GM19467 (cell line): ENCODE results near the gene RIBC2.
"Not testable (repeated sequence)": the region's sequence is repeated elsewhere in the genome, so short reads cannot be mapped to it uniquely, and the experiment has no call there.

ENCODE experiments used
- ATAC-seq: cut with Tn5 transposase; IDR thresholded peaks from one replicate; pipeline ENCODE4 v1.9.1; 2021; ENCODE audit warnings: mild to moderate bottlenecking, moderate library complexity; ENCODE audit not compliant: unreplicated experiment

Gene RIBC2

DNA sequence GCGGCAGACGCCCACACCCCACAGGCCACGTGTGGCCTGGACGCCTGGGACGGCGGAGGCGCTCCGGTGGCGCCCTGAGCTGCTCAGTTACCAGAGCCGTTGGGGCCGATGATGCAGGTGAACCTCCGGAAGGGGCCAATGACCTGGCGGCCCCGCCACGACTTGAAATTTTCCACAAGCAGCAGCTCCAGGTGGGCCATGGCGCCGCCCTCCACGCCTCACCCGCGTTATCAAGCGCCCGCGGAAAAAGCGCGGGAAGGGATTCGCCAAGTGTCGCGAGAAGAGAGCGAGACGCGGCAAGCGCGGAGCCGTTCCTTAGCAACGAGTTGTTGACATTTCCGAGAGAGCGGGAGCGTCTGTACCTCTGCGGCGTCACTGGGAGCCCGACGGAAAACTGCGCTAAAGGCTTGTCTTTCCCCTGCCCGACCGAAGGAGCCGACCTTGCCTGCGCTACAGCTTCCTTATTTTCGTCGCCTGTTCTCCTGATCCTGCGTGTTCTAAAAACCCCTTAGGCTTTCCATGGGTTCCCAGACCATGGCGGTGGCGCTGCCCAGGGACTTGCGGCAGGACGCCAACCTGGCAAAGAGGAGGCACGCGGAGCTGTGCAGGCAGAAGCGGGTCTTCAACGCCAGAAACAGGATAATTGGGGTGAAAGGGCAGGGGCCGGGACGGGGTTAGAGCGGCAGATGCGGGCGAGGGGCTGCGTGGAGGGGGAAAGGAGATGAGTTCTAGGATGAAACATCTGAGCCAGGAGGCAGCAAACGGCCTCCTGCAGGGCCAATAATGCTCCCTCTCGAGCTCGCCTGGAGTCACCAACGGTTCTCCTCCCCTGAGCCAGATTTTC, at the start of gene RIBC2, which contains the start of gene SMC1B:
Gene RIBC2 (plus strand): TSS at position 326 of the 844 bp plus-strand sequence. CDS start 194 bp downstream, at position 520.
Gene SMC1B (minus strand): TSS at position 232 of the 844 bp plus-strand sequence. CDS start 32 bp downstream, at position 200.
- ATAC-seq: no peak

- ATAC-seq: no peak
Measured at GRCh38 chr22:45366713-45367112, 46.8 kb upstream of the RIBC2 start.

DNA sequence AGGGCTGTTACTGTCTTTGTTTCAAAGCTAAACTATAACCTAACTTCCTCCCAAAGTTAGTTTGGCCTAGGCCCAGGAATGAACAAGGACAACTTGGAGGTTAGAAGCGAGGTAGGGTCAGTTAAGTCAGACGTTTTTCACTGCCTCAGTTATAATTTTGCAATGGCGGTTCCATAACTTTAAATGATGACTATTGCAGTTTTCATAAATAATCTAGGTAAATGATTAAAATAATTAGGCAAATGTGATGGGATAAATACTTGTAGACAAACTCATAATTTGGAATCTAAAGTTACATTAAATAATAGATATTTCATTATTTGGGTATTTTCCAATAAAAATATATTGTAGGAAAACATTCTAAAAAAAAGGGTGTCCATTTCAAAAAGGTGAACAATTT, 39.9 kb upstream of the RIBC2 start:
- not testable (repeated sequence) for ATAC-seq

GRCh38 chr22:45376009-45376408, 37.5 kb upstream of the RIBC2 start:
- ATAC-seq: no peak

- ATAC-seq: no peak
Measured at GRCh38 chr22:45376703-45377102, 36.8 kb upstream of the RIBC2 start.

DNA sequence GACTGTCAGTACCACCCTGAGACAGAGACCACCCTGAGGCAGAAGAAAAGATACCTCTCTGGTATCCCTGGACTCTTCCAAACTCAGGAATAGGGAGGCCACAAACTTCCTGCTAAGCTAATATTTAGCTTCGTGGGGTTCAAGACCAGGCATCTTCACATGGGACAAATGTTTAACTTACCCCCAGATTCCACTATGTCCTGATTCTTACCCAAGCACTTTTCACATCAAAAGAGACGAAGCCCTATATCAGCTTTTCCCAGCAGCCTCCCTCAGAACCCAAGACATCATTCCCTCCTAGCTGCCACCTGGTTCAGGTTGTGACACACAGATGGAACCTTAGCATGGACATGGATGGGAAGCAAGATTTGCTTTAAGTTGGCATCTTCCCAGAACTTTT, 32.1 kb upstream of the RIBC2 start:
- no peak for ATAC-seq

- no peak for ATAC-seq
Measured at GRCh38 chr22:45389546-45389945, 23.9 kb upstream of the RIBC2 start.

- no peak for ATAC-seq
Measured at GRCh38 chr22:45397806-45398205, 15.7 kb upstream of the RIBC2 start.

DNA sequence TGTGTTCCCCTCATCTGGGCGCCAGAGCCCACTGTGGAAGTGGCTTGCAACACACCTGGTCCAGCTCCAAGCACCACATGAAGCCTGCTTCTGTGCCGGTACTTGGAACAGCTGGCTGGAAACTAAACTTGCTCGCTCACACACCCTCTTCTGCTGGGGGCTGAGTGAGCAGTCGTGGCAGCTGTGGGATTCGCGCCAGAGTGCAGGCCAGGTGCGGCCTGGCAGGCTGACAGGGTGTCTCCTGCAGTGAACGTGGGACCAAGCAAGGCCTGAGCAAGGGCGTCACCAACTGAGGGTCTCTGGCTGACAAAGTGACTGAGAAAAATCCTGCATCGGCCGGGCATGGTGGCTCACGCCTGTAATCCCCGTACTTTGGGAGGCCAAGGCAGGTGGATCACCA, 15.3 kb upstream of the RIBC2 start:
- no peak for ATAC-seq

GRCh38 chr22:45399712-45400445, 13.6 kb upstream of the RIBC2 start:
- ATAC-seq: no peak

DNA sequence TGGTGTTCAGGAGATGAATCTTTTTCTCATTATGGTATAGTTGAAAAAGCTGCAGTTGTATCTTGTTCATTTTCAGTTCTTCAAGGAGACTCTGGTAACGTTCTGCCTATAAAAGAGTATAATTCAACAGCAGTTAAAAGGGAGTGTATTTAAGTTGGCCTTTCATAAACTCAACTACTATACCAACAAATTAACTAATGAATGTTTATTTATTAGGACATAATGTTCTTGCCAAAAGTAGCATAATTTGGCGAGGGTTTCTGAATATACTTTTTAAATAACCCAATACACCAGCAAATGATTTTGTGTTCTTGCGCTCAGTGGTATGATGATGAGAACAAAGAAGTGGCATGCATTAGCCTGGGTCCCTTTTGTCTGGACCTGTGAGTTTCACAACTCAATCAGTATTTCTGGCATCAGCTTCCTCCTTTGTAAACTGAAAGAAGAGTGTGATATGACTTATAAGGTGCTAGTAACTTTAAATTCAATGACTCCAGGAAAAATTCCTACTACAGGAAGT, 11.0 kb upstream of the RIBC2 start:
- ATAC-seq: no peak

DNA sequence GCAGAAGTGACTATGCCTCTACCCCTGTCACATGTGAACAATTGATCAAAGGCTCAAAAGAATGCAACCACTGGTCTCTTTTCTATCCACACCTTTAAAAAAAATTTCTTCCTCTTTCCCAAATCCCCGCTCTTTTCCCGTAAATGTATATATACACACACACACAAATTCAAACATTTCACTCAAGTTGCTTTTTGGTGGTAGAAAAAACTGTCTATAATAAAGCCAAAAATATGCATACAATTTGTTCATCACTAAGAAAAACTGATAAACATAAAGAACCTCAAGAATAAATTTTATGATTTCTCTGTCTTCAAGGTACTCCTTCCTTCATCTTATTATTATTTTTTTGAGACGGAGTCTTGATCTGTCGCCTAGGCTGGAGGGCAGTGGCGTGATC, 5.7 kb upstream of the RIBC2 start:
- ATAC-seq: no peak

DNA sequence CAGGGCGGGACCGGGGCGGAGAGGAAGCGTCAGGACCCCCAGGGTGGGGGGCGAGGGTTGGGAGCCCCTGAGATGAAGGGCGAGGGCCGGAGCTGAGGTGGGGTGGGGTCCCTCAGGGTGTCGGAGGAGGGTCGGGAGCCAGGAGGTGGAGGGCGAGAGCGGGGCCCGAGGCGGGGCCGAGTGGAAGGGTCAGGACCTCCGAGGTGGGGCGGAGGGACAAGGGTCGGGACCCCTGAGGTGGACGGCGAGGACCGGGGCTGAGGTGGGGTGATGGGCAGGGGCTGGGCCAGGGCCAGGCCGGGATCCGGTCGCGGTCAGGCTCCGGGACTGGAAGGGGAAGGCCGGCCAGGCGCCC, 503 bp upstream of the RIBC2 start:
- no peak for ATAC-seq

DNA sequence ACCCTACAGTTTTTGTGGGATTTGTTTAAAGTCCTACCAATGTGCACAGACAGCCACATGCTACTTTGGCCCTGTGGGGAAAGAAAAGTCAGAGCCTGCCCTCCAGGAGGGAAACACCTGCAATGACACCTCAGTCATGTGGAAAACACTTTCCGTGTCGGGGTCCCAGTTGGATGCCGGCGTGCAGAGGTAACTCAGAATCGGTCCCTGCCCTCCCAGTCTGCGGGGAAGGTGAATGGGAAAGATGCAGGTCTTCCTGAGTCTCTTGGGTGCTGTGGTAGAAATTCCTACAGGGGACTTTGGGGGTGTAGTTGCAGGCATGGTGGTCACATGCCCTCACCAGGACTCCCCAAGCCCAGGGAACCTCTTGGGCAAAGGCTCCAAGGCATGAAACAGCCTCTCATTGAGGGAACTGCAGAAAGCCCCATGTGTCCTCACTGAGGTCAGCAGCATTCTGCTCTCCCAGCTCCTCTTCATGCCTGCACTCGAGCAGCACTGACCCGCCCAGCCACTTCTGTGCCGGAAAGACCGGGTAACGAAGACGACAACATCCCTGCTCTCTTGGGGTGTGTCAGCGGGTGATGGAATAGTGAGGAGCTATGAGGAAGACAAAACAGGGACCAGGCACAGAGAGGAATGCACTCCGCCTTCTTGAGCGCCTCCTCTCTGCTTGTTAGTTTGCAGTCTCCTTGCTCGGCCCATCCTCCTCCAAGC, 4.7 kb downstream of the RIBC2 start:
- no peak for ATAC-seq

- ATAC-seq: no peak
Measured at GRCh38 chr22:45418770-45419138, 5.3 kb downstream of the RIBC2 start.

- no peak for ATAC-seq
Measured at GRCh38 chr22:45420011-45420410, 6.5 kb downstream of the RIBC2 start.

GRCh38 chr22:45420539-45420938, 7.0 kb downstream of the RIBC2 start:
- no peak for ATAC-seq

GRCh38 chr22:45421349-45422055, 8.0 kb downstream of the RIBC2 start:
- no peak for ATAC-seq

GRCh38 chr22:45422237-45422983, 8.9 kb downstream of the RIBC2 start:
- ATAC-seq: no peak

DNA sequence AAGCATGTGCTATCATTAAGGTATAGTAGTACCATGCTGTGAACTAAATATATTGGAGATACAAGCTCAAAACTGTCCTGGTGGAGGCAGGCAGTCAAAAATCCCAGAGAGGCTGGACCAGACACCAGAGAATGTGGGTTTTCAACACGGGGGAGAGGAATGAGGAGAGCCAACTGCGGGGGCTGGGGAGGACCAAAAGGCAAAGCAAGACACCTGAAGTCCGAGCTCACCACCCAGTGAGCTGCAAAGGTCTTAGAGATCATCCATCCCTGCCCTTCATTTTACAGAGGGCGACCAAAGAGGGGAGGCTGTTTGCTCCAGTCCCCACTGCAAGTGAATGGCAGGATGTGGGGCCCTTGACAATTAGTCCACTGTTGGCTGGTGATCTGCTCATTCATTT, 10.0 kb downstream of the RIBC2 start:
- no peak for ATAC-seq
